Raji (cell line): ENCODE measurements around the gene INSYN1.

Source experiments
- POLR2A ChIP-seq: IDR thresholded peaks from 2 replicates; pipeline ENCODE4 v1.6.1; 2011; ENCODE audit warnings: low read depth, low read length, control low read depth; ENCODE audit not compliant: insufficient read depth

INSYN1 gene

GRCh38 chr15:73781038-73781925, 28.1 kb upstream of the INSYN1 start:
- no peak for TF ChIP-seq POLR2A

- no peak for TF ChIP-seq POLR2A
These were observed 26.8 kb upstream of the INSYN1 start for GRCh38 chr15:73779974-73780373.

GRCh38 chr15:73777741-73778140, 24.6 kb upstream of the INSYN1 start:
- TF ChIP-seq POLR2A: no peak

GRCh38 chr15:73773428-73773827, 20.3 kb upstream of the INSYN1 start:
- TF ChIP-seq POLR2A: no peak

- TF ChIP-seq POLR2A: no peak
These were observed 18.4 kb upstream of the INSYN1 start for GRCh38 chr15:73771385-73772045.

GRCh38 chr15:73770050-73770449, 16.9 kb upstream of the INSYN1 start:
- no peak for TF ChIP-seq POLR2A

- no peak for TF ChIP-seq POLR2A
These were observed 14.8 kb upstream of the INSYN1 start for GRCh38 chr15:73767806-73768501.

- no peak for TF ChIP-seq POLR2A
These were observed 13.4 kb upstream of the INSYN1 start for GRCh38 chr15:73766598-73766997.

GRCh38 chr15:73765778-73766177, 12.6 kb upstream of the INSYN1 start:
- TF ChIP-seq POLR2A: no peak

- TF ChIP-seq POLR2A: no peak
These were observed 10.8 kb upstream of the INSYN1 start for GRCh38 chr15:73763931-73764330.

- TF ChIP-seq POLR2A: no peak
These were observed 7.5 kb upstream of the INSYN1 start for GRCh38 chr15:73760330-73761329.

GRCh38 chr15:73758461-73758860, 5.3 kb upstream of the INSYN1 start:
- TF ChIP-seq POLR2A: no peak

GRCh38 chr15:73757571-73757970, 4.4 kb upstream of the INSYN1 start:
- no peak for TF ChIP-seq POLR2A

GRCh38 chr15:73756947-73757513, 3.9 kb upstream of the INSYN1 start:
- no peak for TF ChIP-seq POLR2A
